LNCaP clone FGC (cell line): Measurements from ENCODE around the gene PIGU.

ENCODE experiments used
- DNase-seq: peaks from one replicate; pipeline ENCODE4 v3.0.0-alpha.2; 2011; ENCODE audit warnings: low read depth
- H3K4me3 ChIP-seq: 2 replicates; pipeline ENCODE4 v1.5.1; 2011; ENCODE audit warnings: mild to moderate bottlenecking, low read depth, low read length, control low read depth
- TF ChIP-seq, protein P1 (sequence below): IDR thresholded peaks from 2 replicates; pipeline ENCODE4 v1.5.1; 2012; ENCODE audit warnings: mild to moderate bottlenecking; ENCODE audit not compliant: control insufficient read depth, insufficient read depth; ENCODE audit errors: extremely low read depth

The PIGU gene

DNA sequence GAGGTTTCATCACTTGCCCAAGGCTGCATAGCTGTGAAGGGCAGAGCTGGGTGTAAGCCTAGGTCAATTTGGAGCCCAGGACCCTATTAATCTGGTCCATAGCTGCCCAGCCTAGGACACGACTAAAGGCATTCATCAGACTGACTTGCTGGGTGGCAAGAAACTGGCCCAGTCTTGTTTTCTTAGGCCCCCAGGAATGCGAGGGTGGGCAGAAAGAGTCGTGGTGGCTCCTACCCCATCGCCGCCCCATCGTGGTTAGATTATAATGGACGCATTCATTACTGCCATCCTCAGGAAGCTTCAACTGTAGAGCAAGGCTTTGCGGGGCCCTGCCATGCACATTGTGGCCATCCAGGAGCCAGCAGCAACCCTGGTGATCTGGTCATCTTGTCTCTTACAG, 144.6 kb downstream of the PIGU start:
- TF ChIP-seq, protein P1, sequence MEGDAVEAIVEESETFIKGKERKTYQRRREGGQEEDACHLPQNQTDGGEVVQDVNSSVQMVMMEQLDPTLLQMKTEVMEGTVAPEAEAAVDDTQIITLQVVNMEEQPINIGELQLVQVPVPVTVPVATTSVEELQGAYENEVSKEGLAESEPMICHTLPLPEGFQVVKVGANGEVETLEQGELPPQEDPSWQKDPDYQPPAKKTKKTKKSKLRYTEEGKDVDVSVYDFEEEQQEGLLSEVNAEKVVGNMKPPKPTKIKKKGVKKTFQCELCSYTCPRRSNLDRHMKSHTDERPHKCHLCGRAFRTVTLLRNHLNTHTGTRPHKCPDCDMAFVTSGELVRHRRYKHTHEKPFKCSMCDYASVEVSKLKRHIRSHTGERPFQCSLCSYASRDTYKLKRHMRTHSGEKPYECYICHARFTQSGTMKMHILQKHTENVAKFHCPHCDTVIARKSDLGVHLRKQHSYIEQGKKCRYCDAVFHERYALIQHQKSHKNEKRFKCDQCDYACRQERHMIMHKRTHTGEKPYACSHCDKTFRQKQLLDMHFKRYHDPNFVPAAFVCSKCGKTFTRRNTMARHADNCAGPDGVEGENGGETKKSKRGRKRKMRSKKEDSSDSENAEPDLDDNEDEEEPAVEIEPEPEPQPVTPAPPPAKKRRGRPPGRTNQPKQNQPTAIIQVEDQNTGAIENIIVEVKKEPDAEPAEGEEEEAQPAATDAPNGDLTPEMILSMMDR: no peak
- no peak for DNase-seq

DNA sequence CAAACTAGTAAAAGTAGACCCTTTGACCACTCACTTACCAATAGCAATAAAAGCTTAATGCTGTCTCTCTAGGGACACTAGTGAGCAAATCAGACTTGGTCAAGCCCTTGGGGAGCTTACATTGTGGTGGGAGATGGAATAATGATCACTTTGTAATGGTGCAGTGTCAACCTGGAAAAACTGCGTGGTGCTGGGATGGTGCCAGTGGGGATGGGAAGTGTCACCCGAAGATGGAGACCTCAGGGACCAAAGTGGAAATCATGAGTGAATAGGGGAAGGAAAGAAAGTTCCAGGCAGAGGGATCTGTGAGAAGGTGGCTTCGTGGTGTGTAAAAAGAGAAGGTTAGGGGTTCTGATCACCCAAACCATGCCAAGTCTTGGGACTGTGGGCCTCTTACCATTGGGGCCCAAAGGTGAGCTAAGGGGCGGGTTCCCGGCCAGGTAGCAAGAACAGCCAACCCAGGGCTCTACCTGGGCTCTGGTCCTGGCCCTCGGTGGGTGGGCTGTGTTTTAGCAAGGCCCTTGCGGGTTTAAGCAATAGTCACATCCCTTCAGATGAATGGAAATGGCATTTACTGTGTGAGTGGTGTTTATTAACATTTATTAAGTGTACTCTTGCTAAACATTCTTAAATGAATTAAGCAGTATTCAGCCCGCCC, 145.2 kb downstream of the PIGU start:
- DNase-seq: no peak
- no peak overlapping the region for H3K4me3 ChIP-seq
- TF ChIP-seq, protein P1: no peak

More for the DNA sequence above, 144.6 kb downstream of the PIGU start:
- no peak overlapping the region for H3K4me3 ChIP-seq

DNA sequence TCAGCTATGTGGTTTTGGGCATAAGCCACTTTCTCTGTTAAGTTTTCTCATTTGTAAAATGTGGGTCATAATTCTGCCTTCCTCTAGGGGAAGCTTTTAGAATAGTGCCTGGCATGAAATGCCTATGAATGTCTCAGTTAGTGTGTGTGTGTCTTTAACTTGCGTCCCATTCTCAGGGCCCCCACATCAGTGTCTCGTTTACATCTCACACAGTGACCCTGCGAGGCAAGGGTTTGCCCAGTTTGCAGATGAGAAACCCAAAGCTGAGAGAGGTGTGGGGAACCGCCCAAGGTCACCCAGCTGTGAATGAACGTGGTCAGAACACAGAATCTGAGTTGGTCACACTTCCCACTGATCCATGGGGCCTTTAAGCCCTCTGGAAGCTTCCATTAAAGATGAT, 146.6 kb downstream of the PIGU start:
- no peak overlapping the region for H3K4me3 ChIP-seq
- no peak for DNase-seq
- TF ChIP-seq, protein P1: no peak

DNA sequence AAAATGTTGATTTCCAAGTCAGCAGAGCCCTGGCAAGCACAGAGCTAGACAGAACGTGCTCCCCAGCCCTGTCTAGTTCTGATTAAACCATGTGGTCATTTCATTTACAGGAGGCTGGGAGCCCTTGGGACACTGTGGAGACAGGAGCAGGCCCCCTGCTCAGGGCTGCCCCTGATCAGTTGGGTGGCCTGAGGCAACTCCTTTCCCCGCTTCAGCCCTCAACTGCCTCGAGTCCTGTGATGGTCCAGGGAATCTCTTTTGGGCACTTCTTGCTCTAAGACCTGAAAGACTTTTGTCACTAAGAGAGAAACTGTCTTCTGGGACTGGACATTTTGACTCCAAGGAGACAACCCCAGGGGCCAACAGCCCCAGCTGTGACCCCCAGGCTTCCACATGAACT, 147.2 kb downstream of the PIGU start:
- no peak overlapping the region for H3K4me3 ChIP-seq
- TF ChIP-seq, protein P1: no peak
- DNase-seq: no peak

DNA sequence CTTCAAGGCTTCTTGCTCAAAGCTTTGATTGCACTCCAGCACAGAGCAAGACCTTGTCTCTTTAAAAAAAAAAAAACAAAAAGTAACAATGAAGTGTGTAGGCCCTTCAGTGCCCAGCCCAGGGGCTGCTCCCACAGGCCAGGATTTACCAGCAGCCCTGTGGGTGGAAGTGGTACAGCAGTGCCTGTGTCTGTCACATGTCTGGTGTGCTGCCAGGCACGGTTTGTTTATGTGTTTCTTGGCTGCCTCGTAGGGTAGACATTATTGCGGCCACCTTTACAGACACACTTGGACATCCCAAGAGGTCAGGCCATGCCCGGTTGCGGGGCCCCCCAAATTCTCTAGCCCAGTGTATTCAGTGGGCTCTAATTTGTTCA, 148.0 kb downstream of the PIGU start:
- DNase-seq: peak; percentile 78
- TF ChIP-seq, protein P1: no peak
- no peak overlapping the region for H3K4me3 ChIP-seq

DNA sequence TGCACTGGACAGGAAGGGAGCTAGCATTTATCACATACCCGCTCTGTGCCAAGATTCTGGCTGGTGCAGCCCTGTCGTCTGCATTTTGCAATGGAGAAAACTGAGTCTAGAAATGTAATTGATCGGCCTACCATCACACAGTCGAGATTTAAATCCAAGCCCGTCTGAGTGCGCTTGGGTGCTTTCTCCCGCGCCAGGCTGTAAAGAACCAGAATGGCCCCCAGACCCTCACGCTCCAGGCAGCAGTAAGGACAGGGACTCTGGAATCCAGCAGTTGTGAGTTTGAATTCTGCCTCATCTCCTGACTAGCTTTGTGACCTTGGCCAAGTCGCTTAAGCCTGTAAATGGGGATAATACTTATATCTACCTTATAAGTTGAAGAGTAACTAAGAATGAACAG, 149.9 kb downstream of the PIGU start:
- DNase-seq: no peak
- TF ChIP-seq, protein P1: no peak
- no peak overlapping the region for H3K4me3 ChIP-seq

DNA sequence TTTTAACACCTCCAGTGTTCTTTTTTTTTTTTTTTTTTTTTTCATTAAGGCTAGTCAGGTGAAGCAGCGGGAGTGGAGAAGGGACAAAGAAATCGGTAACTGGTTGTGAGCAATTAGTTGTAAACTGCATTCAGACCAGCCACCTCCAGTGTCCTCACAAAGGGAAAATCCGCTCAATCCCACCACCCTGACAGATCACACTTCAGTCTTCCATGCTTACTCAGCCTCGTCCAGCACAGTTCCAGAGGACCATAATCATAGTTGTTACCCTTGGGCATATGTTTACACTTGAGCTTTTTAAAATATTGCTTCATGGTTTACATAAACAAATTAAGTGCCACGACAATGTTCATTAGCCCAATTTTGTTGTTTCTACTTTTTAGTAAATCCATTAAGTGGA, 150.4 kb downstream of the PIGU start:
- peak overlapping the region; percentile 28 for H3K4me3 ChIP-seq
- TF ChIP-seq, protein P1: no peak
- no peak for DNase-seq
